Keratinocyte (primary cell): ENCODE data around the gene COX6B2. TPM values are rescaled to one million over a fixed set of nuclear protein-coding genes. Genes with fewer than 3 reads are reported as not detected.

Experiments
- DNase-seq: peaks from one replicate; pipeline ENCODE4 v3.0.0-alpha.2; 2011; ENCODE audit warnings: low read depth, missing footprints, low spot score
- FAIRE-seq: peaks from 2 replicates; lab custom pipeline; 2011; peaks lifted over from hg19 to GRCh38; lab: Jason Lieb, UNC
- H2AFZ ChIP-seq: 2 replicates; pipeline ENCODE4 v1.6.0; 2012; ENCODE audit warnings: low read length, control low read depth, inconsistent platforms; ENCODE audit not compliant: control insufficient read depth
- H3K27ac ChIP-seq: 2 replicates; pipeline ENCODE4 v1.5.1; 2011; ENCODE audit warnings: low read length; ENCODE audit not compliant: control insufficient read depth, insufficient read depth
- H3K27me3 ChIP-seq: 3 replicates; pipeline ENCODE4 v1.6.0; 2011; ENCODE audit warnings: low read length; ENCODE audit not compliant: control insufficient read depth, insufficient read depth; ENCODE audit errors: extremely low read depth
- H3K36me3 ChIP-seq, 2 experiments: 2 replicates in 1 of 2; 3 replicates in 1 of 2; pipeline ENCODE4 v1.5.1; 2011; ENCODE audit warnings: low read length in 2 of 2, mild to moderate bottlenecking in 1 of 2; ENCODE audit not compliant: control insufficient read depth in 2 of 2, insufficient read depth in 2 of 2; ENCODE audit errors: extremely low read depth in 1 of 2
- H3K4me1 ChIP-seq: 3 replicates; pipeline ENCODE4 v1.5.1; 2011; ENCODE audit warnings: low read length; ENCODE audit not compliant: control insufficient read depth, insufficient read depth; ENCODE audit errors: extremely low read depth
- H3K4me2 ChIP-seq: 3 replicates; pipeline ENCODE4 v1.6.0; 2011; ENCODE audit warnings: low read depth, low read length; ENCODE audit not compliant: control insufficient read depth, insufficient read depth; ENCODE audit errors: extremely low read depth
- H3K4me3 ChIP-seq, 3 experiments: fragments of 200-600 bp in 1 of 3; sonication (generic) in 1 of 3; 2 replicates in 2 of 3; 3 replicates in 1 of 3; pipeline ENCODE4 v1.5.1; 2011 to 2016; ENCODE audit warnings: low read length in 3 of 3, mild to moderate bottlenecking in 3 of 3, control low read depth in 2 of 3, inconsistent platforms in 1 of 3, low read depth in 1 of 3, mixed read lengths in 1 of 3, mixed run types in 1 of 3, moderate library complexity in 1 of 3; ENCODE audit not compliant: control insufficient read depth in 2 of 3, insufficient read depth in 2 of 3; ENCODE audit errors: extremely low read depth in 1 of 3
- H3K79me2 ChIP-seq: 2 replicates; pipeline ENCODE4 v1.6.0; 2012; ENCODE audit warnings: low read length; ENCODE audit not compliant: control insufficient read depth, insufficient read depth
- H3K9ac ChIP-seq: 3 replicates; pipeline ENCODE4 v1.6.0; 2011; ENCODE audit warnings: low read length; ENCODE audit not compliant: control insufficient read depth, insufficient read depth; ENCODE audit errors: extremely low read depth
- H3K9me1 ChIP-seq: 3 replicates; pipeline ENCODE4 v1.6.0; 2011; ENCODE audit warnings: low read length; ENCODE audit not compliant: control insufficient read depth, insufficient read depth; ENCODE audit errors: extremely low read depth
- H3K9me3 ChIP-seq: 2 replicates; pipeline ENCODE4 v1.5.1; 2012; ENCODE audit warnings: low read depth, low read length; ENCODE audit not compliant: control insufficient read depth
- H4K20me1 ChIP-seq: 3 replicates; pipeline ENCODE4 v1.6.0; 2011; ENCODE audit warnings: low read length; ENCODE audit not compliant: control insufficient read depth, insufficient read depth; ENCODE audit errors: extremely low read depth
- EZH2 ChIP-seq: IDR thresholded peaks from one replicate; pipeline ENCODE4 v1.6.1; 2012; ENCODE audit warnings: inconsistent platforms, mild to moderate bottlenecking, low read length, moderate library complexity
- dilution Hi-C: fragments of 300-500 bp; cut with MboI; formaldehyde crosslinking; loops from one replicate; pipeline ENCODE4 v1.7.0; 2020; ENCODE audit warnings: low sequenced_read_pairs; ENCODE audit not compliant: extremely low pct_ligation_motif_present
- polyA plus RNA-seq, 5 experiments: library from polyadenylated mRNA; depleted of rRNA in 3 of 5; stranded (reverse) in 3 of 5; stranded (forward) in 1 of 5; unstranded in 1 of 5; fragments of >200 nt; gene quantifications; 1 replicate in 1 of 5; 2 replicates in 3 of 5; 3 replicates in 1 of 5; pipeline versions ENCODE4 v1.2.1 to v1.2.3, GENCODE V29; 2011 to 2012; ENCODE audit warnings: missing spikeins in 2 of 5, low read depth in 1 of 5, low replicate concordance in 1 of 5
- TF ChIP-seq, protein P1 (sequence below), 3 experiments: IDR thresholded peaks in 1 of 3; conservative IDR thresholded peaks in 1 of 3; optimal IDR thresholded peaks in 1 of 3; 2 replicates in 2 of 3; 3 replicates in 1 of 3; pipeline versions ENCODE3 to v1.5.1; 2011; ENCODE audit warnings: low read length in 3 of 3, mild to moderate bottlenecking in 3 of 3, moderate library complexity in 2 of 3, control low read depth in 1 of 3, inconsistent platforms in 1 of 3; ENCODE audit not compliant: insufficient read depth in 2 of 3; ENCODE audit errors: extremely low read depth in 1 of 3

COX6B2 gene
- polyA plus RNA-seq, 1 donor (not counting 4 experiments of a cell fraction or from before 2014, with no cell fraction given), result 1.4 TPM

DNA sequence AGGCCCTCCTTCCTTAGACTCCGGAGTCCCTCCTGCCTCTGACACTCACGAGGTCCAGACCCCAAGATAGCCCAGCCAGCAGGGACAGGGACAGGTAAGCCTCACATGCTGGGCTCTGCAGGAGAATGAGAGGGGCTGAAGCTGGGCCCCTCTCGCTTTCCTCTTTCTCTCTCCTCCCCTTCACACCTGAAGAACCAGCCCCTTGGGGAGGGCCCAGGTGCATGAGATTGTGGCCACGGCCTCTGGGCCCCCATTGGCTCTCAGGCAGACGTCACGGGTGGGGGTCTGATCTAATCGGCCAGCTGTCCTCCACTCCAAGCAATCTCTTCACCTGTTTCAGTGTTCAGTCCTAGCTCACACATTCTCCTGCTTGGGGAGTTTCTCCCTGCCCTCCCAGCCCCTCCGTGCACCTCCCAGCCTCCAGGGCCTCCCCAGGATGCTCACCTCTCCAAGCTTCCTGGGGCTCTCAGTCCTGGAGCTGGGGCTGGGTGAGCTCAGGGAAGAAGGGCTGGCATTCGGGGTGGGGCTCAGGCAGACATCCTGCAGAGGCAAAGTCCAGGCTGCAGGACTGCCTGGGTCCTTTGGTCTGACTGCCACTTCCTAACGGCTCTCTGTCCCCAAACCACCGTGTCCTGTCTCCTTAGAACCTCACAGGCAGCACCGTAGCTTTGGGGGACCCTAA, 32.2 kb downstream of the COX6B2 start:
- no peaks in the 10 kb centered on the region for H3K9me3 ChIP-seq

DNA sequence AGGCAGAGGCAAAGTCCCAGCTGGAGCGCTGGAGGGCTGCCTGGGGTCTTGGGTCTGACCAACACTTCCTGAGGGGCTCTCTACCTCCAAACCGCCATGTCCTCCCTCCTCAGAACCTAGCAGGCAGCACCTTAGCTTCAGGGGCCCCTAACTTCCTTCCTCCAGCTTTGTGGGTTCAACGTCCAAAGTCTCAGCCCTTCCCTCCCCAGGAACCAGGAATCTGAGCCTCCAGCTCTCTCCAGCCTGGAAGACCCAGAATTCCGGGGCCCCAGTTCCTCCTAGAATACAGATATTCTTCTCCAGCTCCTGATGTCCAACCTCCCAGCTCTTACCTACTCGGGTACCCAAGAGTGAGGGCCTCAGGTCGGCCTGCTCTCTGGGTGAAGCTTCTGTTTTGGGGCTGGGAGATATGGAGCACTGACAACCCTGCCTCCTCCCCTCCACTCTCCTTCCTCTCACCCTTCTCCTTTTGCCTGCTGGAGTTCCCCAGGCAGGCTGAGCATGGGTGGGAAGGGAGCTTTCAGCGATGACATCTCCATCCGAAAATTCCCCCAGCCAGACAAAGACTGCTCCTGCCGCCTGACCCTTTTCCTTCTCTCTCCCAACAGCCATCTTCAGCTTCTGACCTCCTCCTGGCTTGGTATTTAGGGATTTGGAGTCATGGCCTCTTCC, 32.9 kb downstream of the COX6B2 start:
- H3K4me3 ChIP-seq, result no peak overlapping the region
- H3K4me1 ChIP-seq, result no peaks in the 10 kb centered on the region
- FAIRE-seq (no peak), DNase-seq (no peak)
- no peak for TF ChIP-seq EZH2
- TF ChIP-seq, protein P1, sequence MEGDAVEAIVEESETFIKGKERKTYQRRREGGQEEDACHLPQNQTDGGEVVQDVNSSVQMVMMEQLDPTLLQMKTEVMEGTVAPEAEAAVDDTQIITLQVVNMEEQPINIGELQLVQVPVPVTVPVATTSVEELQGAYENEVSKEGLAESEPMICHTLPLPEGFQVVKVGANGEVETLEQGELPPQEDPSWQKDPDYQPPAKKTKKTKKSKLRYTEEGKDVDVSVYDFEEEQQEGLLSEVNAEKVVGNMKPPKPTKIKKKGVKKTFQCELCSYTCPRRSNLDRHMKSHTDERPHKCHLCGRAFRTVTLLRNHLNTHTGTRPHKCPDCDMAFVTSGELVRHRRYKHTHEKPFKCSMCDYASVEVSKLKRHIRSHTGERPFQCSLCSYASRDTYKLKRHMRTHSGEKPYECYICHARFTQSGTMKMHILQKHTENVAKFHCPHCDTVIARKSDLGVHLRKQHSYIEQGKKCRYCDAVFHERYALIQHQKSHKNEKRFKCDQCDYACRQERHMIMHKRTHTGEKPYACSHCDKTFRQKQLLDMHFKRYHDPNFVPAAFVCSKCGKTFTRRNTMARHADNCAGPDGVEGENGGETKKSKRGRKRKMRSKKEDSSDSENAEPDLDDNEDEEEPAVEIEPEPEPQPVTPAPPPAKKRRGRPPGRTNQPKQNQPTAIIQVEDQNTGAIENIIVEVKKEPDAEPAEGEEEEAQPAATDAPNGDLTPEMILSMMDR (optimal IDR thresholded peaks at IDR 0.05 in 1 of 3, IDR thresholded peaks at IDR 0.05 in 1 of 3, conservative IDR thresholded peaks at IDR 0.05 in 1 of 3; ENCODE audit: extremely low read depth in 1 of 3, insufficient read depth in 2 of 3, low read length in 3 of 3), result no peak
- no peak overlapping the region for H2AFZ ChIP-seq
- no peaks in the 10 kb centered on the region for H4K20me1 ChIP-seq
- no peaks in the 10 kb centered on the region for H3K36me3 ChIP-seq
- H3K79me2 ChIP-seq, result no peaks in the 10 kb centered on the region
- no peak overlapping the region for H3K9ac ChIP-seq
- no peak overlapping the region for H3K27ac ChIP-seq
- H3K9me1 ChIP-seq, result no peaks in the 10 kb centered on the region
- H3K27me3 ChIP-seq, result peaks cover 19% of the 10 kb centered on the region
- dilution Hi-C loops, result no loop called here
- H3K9me3 ChIP-seq, result no peaks in the 10 kb centered on the region
- H3K4me2 ChIP-seq, result no peak overlapping the region

More for the DNA sequence above, 32.2 kb downstream of the COX6B2 start:
- Histone ChIP-seq H3K4me2 (no peak overlapping the region), H3K79me2 (no peaks in the 10 kb centered on the region), H3K4me1 (no peaks in the 10 kb centered on the region), H3K9me1 (no peaks in the 10 kb centered on the region), H3K4me3 (no peak overlapping the region), H3K9ac (no peak overlapping the region), H3K27ac (no peak overlapping the region), H3K27me3 (peaks cover 19% of the 10 kb centered on the region), H4K20me1 (no peaks in the 10 kb centered on the region), H2AFZ (no peak overlapping the region), H3K36me3 (no peaks in the 10 kb centered on the region)
- DNase-seq (no peak), FAIRE-seq (no peak)
- dilution Hi-C loops, result no loop called here
- no peak for TF ChIP-seq EZH2
- TF ChIP-seq, protein P1 (optimal IDR thresholded peaks at IDR 0.05 in 1 of 3, IDR thresholded peaks at IDR 0.05 in 1 of 3, conservative IDR thresholded peaks at IDR 0.05 in 1 of 3; ENCODE audit: extremely low read depth in 1 of 3, insufficient read depth in 2 of 3, low read length in 3 of 3), result no peak
